ENCODE results near the gene EPN2. TPM values are rescaled to one million over a fixed set of nuclear protein-coding genes. Genes with fewer than 3 reads are reported as not detected.

EPN2 gene
- total RNA-seq, 2 experiments from 2014 or later = 20.1 to 20.4 TPM

DNA sequence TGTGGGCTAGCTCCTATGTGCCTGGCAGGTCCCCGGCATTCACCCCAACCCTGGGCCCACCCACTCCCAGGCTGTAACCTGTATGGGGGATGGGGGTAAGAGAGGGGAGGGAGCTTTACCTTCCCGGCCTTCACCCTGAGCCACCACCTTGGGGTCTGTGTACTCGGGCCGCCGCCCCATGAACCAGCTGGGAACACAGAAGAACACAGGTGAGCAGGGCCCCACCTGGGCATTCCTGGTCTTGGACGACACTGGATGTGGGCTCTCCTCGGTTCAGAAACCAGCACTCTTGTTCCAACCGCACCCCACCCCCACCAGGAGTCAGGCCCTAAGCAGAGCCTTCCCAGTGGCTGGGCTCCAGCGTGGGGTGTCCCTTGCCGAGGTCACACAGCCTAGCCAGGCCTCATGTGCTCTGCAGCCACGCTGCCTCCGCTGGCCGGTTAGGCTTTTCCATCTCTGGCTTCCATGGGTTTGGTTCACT is 106.5 kb downstream of the EPN2 start:
- BruUV-seq (replicated peaks) = no TSS peak
- Histone ChIP-seq H3K9me2 (ENCODE audit: insufficient read depth, low read length) (no peaks in the 10 kb centered on the region), H3K9me3 (ENCODE audit: low read length) (no peaks in the 10 kb centered on the region), H3K79me2 (ENCODE audit: insufficient read depth, low read depth, low read length) (no peaks in the 10 kb centered on the region), H4K20me1 (ENCODE audit: insufficient read depth, low read length) (no peaks in the 10 kb centered on the region), H3K36me3 (ENCODE audit: insufficient read depth, low read length) (no peaks in the 10 kb centered on the region), H3K4me2 (ENCODE audit: low read length) (no peak overlapping the region), H3K4me1 (ENCODE audit: insufficient read depth, low read length, poor library complexity, severe bottlenecking) (peaks cover 13% of the 10 kb centered on the region), H2AFZ (ENCODE audit: low read length) (no peak overlapping the region), H3K27ac (ENCODE audit: low read depth, low read length, poor library complexity, severe bottlenecking) (no peak overlapping the region), H3K4me3 (ENCODE audit: low read depth, low read length, poor library complexity, severe bottlenecking) (no peak overlapping the region)
- ChIA-PET CTCF (ENCODE audit: unreplicated experiment) (no interaction called here), POLR2A (no interaction called here)
- no peak for TF ChIP-seq EZH2phosphoT487 (IDR thresholded peaks at IDR 0.05; ENCODE audit: borderline replicate concordance, low read depth, low read length)
- TF ChIP-seq, protein P1, sequence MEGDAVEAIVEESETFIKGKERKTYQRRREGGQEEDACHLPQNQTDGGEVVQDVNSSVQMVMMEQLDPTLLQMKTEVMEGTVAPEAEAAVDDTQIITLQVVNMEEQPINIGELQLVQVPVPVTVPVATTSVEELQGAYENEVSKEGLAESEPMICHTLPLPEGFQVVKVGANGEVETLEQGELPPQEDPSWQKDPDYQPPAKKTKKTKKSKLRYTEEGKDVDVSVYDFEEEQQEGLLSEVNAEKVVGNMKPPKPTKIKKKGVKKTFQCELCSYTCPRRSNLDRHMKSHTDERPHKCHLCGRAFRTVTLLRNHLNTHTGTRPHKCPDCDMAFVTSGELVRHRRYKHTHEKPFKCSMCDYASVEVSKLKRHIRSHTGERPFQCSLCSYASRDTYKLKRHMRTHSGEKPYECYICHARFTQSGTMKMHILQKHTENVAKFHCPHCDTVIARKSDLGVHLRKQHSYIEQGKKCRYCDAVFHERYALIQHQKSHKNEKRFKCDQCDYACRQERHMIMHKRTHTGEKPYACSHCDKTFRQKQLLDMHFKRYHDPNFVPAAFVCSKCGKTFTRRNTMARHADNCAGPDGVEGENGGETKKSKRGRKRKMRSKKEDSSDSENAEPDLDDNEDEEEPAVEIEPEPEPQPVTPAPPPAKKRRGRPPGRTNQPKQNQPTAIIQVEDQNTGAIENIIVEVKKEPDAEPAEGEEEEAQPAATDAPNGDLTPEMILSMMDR (conservative IDR thresholded peaks at IDR 0.05; ENCODE audit: low read length) = no peak
- intact Hi-C loops (cut with micrococcal nuclease; ENCODE audit: unreplicated experiment) = no loop called here
- no peak for DNase-seq (ENCODE audit: low spot score)

DNA sequence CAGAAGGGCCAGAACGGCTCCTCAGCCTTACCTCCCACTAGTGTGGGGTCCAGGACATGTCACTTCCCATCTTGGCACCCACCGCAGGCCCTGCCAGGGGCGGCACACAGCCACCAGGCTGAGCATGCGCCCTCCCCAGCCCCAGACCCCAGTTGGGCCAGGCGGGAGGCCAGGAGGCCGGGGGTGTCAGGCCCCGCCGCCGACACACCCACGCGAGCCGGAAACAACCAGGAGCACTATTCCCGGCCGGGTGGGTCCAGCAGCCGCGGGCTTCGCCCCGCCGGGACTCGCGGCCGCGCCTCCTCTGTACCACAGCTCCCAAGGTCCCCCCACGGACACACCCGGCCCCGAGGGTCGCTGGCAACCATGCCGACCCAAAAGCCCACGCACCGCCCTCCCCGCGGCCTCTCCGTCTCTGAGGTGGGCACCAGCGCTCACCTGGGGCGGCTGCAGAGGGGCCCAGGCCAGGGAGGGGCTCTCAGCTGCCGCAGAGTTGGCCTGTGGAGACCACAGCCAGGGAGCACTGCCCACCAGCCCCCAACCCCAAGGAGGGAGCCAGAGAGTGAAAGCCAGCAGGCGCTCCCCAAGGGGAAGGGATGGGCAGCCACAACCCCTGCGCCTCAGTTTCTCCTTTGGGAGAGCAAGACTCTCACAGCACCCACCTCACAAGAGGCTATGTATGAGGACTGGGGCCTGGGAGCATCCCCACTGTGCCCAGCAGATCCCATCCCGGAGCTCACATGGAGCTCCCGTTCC is 107.3 kb downstream of the EPN2 start:
- CTCF ChIA-PET (ENCODE audit: unreplicated experiment) = no interaction called here
- TF ChIP-seq, protein P1 (conservative IDR thresholded peaks at IDR 0.05; ENCODE audit: low read length) = no peak
- no peak for TF ChIP-seq EZH2phosphoT487 (IDR thresholded peaks at IDR 0.05; ENCODE audit: borderline replicate concordance, low read depth, low read length)
- Histone ChIP-seq H3K4me3 (ENCODE audit: low read depth, low read length, poor library complexity, severe bottlenecking) (no peak overlapping the region), H3K4me1 (ENCODE audit: insufficient read depth, low read length, poor library complexity, severe bottlenecking) (peaks cover 13% of the 10 kb centered on the region), H2AFZ (ENCODE audit: low read length) (no peak overlapping the region), H3K79me2 (ENCODE audit: insufficient read depth, low read depth, low read length) (no peaks in the 10 kb centered on the region), H3K9me3 (ENCODE audit: low read length) (no peaks in the 10 kb centered on the region), H3K4me2 (ENCODE audit: low read length) (no peak overlapping the region), H3K9me2 (ENCODE audit: insufficient read depth, low read length) (no peaks in the 10 kb centered on the region), H3K36me3 (ENCODE audit: insufficient read depth, low read length) (no peaks in the 10 kb centered on the region), H4K20me1 (ENCODE audit: insufficient read depth, low read length) (no peaks in the 10 kb centered on the region), H3K27ac (ENCODE audit: low read depth, low read length, poor library complexity, severe bottlenecking) (no peak overlapping the region)
- POLR2A ChIA-PET = no interaction called here
- BruUV-seq (replicated peaks) = no TSS peak
- DNase-seq (ENCODE audit: low spot score) = no peak
- intact Hi-C loops (cut with micrococcal nuclease; ENCODE audit: unreplicated experiment) = no loop called here

DNA sequence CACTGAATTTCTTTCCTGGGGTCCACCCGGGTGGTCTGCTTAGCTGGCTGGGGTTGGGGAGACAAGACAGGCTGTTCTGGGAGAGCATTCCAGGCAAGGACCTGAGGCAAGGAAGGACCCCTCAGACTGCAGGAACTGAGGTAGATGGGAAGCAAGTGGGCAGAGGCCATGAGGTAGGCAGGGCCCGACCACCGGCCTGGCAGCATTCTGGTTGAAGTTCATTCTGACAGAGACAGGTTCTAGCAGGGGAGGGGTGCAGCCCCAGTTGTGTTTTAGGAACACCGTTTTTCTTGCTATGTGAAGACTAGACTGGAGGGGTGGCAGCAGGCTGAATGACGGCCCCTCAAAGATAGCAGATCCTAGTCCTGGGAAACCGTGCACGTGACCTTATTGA is 107.9 kb downstream of the EPN2 start:
- POLR2A ChIA-PET = no interaction called here
- Histone ChIP-seq H2AFZ (ENCODE audit: low read length) (no peak overlapping the region), H3K36me3 (ENCODE audit: insufficient read depth, low read length) (no peaks in the 10 kb centered on the region), H3K9me3 (ENCODE audit: low read length) (no peaks in the 10 kb centered on the region), H3K4me3 (ENCODE audit: low read depth, low read length, poor library complexity, severe bottlenecking) (no peak overlapping the region), H4K20me1 (ENCODE audit: insufficient read depth, low read length) (no peaks in the 10 kb centered on the region), H3K79me2 (ENCODE audit: insufficient read depth, low read depth, low read length) (no peaks in the 10 kb centered on the region), H3K4me2 (ENCODE audit: low read length) (no peak overlapping the region), H3K4me1 (ENCODE audit: insufficient read depth, low read length, poor library complexity, severe bottlenecking) (peaks cover 13% of the 10 kb centered on the region), H3K9me2 (ENCODE audit: insufficient read depth, low read length) (no peaks in the 10 kb centered on the region), H3K27ac (ENCODE audit: low read depth, low read length, poor library complexity, severe bottlenecking) (no peak overlapping the region)
- DNase-seq (ENCODE audit: low spot score) = no peak
- intact Hi-C loops (cut with micrococcal nuclease; ENCODE audit: unreplicated experiment) = no loop called here
- CTCF ChIA-PET (ENCODE audit: unreplicated experiment) = no interaction called here
- no TSS peak for BruUV-seq (replicated peaks)
- TF ChIP-seq EZH2phosphoT487 (IDR thresholded peaks at IDR 0.05; ENCODE audit: borderline replicate concordance, low read depth, low read length) = no peak
- TF ChIP-seq, protein P1 (conservative IDR thresholded peaks at IDR 0.05; ENCODE audit: low read length) = no peak

Measured in OCI-LY7 (cell line).